ENCODE data around the gene AP2A1.

Gene AP2A1

DNA sequence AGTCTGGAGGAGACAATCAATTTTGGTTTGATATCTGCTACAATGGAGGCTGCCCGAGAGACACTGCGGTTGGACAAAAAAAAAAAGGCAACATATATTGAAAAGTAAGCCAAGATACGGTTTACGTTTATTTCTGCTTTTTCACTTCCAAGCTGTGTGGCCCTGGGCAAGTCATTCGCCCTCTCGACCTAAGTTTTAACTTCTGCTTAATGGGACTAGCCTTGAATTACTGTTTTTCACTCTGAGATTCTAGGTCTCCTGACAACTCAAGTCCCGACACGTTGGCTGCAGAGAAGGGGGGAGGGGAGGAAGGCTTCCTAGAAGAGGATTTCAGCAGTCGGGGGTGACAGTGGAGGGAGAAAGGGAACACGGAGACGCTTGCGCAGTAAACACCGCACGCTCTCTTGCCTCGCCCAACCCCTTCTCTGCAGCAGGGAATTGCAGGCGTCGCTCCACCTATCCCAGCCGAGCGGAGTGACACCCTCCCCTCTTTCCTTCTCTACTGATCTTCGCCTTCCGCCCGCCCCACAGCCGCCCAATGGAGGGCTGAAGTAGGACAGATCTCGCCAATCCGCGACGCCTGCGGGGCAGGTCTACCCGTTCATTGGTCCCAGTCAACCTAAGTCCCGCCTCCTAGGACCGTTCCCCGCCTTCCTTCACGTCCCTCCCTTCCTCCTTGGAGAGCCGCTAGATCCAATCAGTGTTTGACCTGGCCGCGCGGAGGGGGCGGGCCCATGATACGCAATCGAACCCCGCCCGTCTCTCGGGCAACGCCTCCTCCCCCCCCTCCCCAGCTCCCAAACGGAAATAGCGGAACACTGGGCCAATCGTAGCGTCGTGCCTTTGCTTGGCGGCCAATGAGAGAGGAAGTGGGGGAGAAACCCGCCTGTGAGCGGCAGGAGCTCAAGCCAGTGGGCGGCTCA lies 533 bp upstream of the AP2A1 start:
- peak; percentile 99 for DNase-seq (ENCODE audit: low spot score)

DNA sequence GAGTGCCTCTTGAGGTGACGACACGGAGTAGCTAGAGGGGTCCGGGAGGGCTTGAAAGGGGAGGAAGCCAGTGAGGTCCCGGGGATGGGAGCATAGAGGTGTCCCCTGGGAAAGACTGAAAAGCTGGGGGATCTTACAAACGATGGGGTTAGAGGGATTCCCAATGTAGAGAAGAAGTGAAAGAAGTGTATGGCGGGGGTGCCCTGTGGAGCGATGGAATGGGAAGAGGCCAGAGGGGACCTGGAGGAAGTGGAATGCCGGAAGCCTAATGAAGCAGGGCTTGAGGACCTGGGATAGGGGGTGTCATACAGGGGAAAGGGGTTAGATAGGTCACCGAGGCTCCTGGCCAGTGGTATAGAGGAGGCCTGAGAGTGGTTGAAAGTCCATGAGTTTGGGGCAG lies 580 bp downstream of the AP2A1 start:
- DNase-seq (ENCODE audit: low spot score), result peak; percentile 24

DNA sequence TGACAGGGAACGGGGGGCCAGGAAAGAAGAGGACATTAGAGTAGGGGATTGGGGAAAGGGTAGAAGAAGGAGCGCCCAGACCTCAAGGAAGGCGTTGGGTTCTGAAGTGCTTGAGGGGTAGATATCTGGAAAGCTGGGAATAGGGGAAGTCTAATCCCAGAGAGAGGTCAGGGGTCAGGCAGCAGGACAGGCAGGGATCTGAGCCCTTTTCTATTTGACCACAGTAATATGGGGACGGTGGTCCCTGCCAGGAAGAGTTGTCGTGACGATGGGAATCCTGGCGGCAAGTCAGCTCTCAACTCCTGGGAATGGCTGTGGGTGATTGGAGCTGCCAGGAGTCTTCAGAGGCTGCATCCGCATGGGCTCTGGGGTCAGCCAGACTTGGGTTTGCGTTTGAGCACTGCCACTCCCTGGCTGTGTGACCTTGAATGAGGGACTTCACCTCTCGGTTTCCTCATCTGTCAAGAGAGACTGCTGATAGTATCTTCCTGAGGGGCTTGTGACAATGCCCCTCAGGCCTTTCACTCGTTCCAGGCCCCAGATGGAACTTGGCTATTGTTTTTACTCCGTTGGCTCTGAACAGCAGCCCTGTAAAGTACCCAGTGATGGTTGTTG lies 1.3 kb downstream of the AP2A1 start:
- DNase-seq (ENCODE audit: low spot score), result no peak

DNA sequence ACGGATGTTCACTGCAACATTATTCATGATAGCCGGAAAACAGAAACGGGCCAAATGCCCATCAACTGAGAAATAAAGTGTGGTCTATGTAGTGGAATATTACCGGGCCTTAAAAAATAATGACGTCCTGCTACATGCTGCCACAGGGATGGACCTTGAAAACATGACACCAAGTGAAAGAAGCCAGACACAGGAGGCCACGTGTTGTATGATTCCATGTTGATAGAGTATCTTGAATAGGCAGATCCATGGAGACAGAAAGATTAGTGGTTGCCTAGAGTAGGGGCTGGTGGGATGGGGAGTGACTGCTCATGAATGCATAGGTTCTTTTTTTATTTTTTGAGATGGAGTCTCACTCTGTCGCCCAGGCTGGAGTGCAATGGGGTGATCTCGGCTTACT lies 3.7 kb downstream of the AP2A1 start:
- DNase-seq (ENCODE audit: low spot score), result no peak

DNA sequence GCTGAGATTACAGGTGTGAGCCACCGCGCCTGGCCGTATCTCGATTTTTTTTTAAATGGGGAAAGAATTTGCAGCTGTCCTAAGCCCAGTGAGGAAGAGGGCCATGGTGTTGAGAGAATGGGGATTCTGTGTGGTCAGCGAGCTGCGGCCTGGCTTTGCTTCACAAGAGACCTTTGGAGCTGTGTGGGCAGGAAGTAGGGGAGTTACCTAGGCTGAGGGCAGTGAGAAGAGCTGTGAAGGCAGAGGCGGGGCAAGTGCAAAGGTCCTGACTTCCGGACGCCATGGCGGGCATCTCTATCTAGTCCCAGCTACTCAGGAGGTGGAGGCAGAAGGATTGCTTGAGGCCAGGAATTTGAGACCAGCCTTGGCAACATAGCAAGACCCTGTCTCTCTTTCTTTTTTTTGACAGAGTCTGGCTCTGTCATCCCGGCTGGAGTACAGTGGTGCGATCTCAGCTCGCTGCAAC lies 4.9 kb downstream of the AP2A1 start:
- no peak for DNase-seq (ENCODE audit: low spot score)

DNA sequence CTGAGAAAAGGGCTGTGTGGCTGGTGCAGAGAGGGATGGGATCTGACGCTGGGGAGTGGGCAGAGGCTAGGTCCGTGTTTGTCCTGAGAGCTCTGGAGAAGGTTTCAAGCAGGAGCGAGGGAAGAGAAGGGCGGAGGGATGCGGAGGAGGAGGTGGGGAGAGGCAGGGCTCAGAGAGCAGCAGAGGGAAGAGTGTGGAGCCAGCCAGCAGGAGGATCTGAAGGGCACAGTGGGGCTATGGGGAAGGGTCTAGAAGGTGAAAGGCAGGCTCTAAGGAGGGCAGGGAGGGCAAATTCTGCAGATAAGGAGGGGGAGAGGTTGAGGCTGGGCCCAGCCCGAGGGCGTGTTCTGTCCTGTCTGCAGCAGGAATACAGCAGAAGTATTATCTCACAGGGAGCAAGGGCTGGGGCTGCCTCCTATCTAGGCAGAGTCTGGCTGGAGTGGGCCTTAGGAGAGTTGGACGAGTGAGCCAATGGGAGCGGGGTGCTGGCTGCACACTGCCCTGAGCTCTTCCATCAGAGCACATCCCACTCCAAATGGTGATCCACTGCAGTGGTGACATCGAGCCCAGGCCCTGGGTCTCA lies 6.1 kb downstream of the AP2A1 start:
- DNase-seq (ENCODE audit: low spot score), result no peak

DNA sequence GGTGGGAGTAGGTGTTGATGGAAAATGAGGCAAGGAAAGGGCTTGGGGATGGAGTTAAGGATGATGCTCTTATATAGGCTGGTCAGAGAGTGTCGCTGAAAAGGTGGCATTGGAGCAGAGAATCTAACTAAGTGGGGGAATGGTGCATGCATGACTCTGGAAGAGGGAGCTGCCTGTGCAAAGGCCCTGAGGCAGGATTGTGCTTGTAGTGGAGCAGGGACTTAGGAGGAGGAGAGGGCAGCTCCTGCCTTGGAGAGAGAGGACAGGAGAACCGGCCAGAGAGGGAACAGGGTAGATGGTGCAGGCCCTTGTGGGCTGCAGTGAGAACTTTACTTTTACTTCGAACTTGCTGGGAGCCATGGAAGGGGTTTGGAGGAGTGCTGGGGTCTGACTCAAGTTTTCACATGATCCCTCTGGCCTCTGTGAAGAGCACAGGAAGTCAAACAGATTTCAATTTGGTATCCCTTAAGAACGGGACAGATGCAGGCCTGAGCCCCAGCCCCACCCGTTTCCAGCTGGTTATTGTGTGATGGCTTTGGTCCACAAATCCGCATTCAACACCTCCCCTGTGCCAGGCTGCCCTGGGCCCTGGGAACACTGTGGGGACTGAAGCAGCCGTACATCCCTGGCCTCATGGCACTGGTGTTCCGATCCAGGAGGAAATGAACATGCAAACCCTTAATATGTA lies 7.0 kb downstream of the AP2A1 start:
- DNase-seq (ENCODE audit: low spot score), result no peak

DNA sequence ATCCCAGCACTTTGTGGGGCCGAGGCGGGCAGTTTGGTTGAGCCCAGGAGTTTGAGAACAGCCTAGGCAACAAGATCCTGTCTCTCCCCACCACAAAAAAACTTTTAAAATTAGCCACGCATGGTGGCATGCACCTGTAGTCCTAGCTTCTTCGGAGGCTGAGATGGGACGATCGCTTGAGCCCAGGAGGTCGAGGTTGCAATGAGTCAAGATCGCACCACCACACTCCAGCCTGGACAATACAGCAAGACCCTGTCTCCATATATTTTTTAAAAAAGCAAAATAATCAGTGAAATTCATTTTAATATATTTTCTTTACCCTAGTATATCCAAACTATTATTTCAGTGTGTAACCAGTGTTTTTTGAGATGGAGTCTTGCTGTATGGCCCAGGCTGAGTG lies 8.2 kb downstream of the AP2A1 start:
- DNase-seq (ENCODE audit: low spot score), result no peak

DNA sequence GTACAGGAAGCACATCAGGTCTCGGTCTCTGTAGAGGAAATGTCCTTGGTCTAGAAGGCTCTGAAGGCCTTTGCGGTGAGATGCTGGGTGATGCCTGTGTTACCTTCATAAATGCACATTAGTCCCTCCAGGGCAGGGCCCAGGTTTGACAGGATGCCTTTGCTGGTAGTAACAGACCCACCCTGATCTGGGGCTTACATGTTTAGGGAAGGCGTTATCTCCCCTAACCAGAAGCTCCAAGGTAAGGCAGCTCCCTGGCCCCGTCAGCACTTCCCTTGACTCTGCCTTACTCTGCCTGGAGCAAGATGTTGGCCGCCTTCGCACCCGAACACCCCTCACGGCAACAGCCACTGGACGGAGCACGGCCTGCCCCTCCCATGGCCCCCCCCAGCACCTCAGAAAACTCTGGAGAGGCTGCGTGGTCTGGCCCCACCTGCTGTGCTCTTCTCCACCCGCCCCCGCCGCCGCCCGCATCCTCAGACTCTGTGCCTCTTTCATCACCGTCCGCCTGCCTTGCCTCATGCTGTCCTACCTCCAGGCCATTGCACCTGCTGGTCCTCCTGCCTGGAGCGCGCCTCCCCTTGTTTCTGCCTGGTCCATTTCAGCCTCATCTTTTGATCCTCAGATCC lies 9.1 kb downstream of the AP2A1 start:
- no peak for DNase-seq (ENCODE audit: low spot score)

DNA sequence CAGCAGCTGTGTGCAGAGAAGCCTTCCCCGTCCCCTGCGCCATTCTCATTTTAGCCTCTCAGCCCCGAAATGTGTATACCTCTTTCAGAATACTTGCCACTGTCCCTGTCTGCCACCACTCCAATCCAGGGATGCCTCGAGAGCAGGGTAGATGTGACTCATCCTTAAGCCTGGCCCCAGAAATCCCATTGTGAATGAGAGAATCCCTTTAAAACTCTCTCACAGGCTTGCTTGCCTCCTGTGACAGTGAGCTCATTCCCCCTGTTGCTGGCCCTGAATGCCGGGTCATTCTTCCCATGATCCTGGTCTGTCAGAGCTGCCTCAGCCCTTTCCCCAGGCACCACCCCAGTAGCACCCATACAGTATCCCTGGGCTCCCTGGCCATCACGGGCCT lies 9.6 kb downstream of the AP2A1 start:
- no peak for DNase-seq (ENCODE audit: low spot score)

DNA sequence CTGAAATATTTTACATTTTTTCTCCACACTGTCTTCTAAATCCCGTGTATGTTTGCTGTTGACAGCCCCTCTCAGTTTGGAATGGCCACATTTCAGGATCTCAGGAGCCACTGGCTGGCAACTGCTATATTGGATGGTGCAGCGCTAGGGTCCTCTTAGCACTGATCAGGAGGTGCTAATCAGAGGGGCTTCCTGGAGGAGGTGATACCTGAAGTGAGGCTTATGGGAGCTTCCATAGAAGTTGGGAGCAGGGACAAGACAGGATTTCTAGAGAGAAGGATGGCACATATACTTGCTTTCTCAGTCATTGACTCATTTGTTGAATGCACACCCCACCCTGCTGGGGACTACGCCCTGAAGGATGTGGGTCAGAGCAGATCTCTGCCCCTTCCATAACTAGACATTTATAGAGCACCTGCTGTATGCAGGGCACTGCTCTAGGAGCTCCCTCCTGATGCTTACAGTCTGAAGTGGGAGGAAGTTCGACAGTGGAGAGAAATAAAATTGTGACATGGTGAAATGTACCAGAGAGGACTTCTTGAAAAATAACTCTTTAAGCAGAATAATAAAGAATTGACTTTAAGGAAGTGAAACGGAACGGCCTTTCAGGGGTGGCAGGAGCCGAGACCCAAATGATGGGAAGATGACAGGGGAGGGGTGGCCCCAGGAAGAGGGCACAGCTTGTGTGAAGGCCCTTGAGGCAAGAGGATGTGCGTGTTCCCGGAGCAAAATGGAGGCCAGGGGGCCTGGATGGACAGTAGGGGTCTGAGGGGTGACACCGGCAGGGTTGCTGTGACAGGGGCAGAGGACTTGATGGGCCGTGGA lies 13.1 kb downstream of the AP2A1 start:
- DNase-seq (ENCODE audit: low spot score), result no peak

DNA sequence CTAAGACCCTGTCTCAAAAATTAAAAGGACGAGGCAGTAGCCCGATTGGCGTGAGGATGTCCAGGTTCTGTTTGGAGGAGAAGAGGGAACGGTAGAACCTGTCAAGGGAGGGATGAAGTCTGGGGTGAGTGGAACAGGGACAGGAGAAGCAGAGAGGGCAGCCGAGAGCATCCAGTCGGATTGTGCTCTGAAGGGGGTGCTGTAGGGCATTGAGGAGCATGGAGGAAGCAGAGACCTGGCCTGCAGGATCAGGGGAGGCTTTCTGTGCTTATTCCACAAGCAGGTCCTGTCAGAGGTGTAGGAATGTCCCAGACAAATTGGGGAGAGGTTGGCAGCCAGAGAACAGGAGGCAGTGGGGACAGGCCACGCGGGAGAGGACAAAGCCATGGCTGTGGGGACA lies 14.1 kb downstream of the AP2A1 start:
- no peak for DNase-seq (ENCODE audit: low spot score)

DNA sequence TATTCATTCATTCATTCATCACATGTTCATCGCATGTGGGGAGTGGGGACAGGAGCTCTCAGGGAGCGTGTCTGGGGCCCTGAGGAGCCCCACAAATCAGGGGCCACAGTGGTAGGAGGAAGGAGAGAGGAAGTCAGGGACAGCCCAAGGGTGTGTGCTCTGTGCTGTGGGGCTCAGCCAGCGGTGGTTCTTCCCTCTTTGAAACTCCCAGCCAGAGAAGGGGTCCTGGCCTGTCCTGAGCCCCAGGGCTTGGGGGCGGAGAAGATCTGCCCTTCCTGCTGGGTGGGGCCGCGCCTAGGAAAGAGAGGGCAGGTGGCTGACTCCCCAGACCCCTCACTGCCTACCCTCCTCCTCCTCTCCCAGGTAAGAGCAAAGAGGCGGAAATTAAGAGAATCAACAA lies 14.6 kb downstream of the AP2A1 start:
- DNase-seq (ENCODE audit: low spot score), result no peak

DNA sequence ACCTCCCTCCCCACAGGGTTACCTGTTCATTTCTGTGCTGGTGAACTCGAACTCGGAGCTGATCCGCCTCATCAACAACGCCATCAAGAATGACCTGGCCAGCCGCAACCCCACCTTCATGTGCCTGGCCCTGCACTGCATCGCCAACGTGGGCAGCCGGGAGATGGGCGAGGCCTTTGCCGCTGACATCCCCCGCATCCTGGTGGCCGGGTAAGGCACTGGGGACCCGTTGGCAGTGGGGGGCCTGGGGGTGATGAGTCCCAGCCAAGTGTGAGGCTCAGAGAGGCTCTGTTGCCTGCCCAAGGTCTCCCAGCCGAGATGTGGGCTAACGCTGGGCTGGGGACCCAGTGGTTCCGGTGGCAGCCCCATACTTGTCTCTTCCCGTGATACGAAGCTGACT lies 15.7 kb downstream of the AP2A1 start:
- DNase-seq (ENCODE audit: low spot score), result no peak

DNA sequence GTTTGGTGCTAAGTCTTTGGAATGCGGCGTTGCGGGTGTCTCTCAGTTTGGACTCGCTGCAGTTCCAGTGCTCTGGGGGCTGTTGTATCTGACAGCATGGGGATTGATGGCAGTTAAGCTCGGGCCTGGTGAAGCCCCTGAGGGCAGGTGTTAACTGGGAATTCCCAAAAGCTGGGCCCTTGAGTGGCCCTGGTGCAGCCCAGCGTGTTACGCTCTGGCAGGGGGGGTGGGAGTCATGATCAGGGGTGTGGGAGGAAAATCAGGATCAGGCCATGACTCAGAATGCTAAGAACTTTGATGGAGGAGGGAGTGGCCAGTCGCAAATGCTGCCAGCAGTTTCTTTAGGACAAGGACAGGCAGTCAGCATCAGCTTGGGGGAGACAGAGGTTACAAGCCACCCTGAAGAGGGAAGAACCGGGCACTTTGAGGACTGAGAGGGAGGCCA lies 19.6 kb downstream of the AP2A1 start:
- DNase-seq (ENCODE audit: low spot score), result peak; percentile 96

DNA sequence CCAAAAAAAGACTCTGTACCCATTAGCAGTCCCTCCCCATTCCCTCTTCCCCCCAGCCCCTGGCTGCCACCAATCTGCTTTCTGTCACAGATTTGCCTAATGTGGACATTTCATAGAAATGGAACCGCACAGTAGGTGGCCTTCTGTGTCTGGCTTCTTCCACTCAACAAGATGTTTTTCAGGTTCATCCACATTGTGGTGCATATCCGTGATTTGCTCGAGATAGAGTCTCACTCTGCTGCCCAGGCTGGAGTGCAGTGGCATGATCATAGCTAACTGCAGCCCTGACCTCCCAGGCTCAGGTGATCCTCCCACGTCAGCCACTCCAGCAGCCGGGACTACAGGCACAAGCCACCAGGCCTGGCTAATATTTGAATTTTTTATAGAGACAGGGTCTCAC lies 20.9 kb downstream of the AP2A1 start:
- no peak for DNase-seq (ENCODE audit: low spot score)

DNA sequence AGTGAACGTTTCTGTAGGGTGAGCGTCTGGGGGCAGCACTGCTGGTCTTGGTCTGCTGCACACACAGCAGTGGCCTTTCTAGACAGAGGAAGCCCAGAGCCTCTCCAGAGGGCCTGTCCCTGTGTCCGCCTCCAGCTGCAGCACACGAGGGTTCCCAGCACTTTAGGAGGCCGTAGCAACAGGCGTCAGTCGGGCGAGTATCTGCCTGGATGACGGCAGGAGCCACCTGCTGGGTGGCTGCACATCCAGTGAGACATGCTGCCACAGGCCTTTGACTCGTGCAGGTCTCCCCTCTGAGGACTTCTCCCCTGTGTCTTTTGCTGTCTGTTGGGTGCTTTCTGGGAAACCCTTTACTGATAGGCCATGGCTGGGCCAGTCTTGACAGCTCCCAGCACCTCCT lies 22.1 kb downstream of the AP2A1 start:
- DNase-seq (ENCODE audit: low spot score), result no peak

DNA sequence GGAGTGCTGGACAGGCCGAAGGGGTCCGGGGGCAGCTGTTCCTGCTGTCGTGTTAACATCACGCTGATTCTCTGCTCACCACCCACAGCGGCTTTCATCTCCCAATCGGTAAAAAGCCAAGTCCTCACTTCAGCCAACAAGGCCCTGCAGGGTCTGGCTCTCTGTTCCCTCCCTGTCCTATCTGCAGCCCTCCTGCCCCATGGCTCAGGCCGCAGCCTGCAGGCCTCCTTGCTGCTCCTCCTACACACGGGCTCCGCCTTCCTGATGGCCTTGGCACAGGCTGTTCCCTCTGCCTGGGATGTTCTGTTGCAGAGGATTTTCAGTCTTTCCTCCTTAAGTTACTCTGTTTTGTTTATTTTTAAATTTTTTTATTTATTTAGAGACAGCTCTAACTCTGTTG lies 24.1 kb downstream of the AP2A1 start:
- peak; percentile 32 for DNase-seq (ENCODE audit: low spot score)

DNA sequence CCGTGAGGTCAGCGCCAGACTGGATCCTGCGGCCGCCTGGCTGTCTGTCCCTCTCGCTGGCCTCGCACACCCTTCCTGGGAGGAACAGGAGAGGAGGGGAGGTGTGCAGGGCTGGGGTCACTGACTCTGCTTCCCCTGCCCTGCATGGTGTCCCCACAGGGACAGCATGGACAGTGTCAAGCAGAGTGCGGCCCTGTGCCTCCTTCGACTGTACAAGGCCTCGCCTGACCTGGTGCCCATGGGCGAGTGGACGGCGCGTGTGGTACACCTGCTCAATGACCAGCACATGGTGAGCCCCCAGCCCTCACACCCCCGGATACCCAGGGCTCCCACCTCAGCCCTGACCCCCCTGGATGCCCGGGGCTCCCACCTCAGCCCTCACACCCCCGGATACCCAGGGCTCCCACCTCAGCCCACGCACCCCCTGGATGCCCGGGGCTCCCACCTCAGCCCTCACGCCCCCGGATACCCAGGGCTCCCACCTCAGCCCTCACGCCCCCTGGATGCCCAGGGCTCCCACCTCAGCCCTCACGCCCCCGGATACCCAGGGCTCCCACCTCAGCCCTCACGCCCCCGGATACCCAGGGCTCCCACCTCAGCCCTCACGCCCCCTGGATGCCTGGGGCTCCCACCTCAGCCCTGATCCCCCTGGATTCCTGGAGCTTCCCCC lies 25.1 kb downstream of the AP2A1 start:
- DNase-seq (ENCODE audit: low spot score), result no peak

DNA sequence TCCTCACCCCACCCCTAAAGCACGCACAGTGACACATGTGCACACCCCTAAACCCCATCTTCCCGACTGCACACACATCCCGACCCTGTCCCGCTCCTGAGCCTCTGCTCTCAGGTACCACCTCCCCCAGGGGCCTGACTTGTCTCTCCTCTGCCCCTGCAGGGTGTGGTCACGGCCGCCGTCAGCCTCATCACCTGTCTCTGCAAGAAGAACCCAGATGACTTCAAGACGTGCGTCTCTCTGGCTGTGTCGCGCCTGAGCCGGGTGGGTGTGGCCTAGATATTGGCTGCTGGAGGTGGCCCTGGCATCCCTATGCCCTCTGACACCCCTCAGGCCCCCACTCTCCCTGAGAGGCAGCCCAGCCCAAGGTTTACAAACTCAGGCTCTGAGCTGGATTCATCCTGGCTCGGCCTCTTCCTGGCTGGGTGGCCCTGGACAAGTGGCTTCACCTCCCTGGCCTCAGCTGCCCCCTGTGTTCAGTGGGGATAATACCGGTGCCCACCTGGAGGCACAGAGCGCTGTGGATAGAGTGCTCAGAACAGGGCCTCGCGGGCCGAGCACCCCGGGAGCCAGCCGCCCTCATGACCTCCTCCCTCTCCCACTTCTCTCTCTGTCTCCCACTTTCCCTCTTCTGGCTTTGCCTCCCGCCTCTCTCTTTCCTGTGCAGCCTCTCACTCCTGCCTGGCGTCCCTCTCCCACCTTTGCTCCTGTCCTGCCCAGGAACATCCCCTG lies 26.2 kb downstream of the AP2A1 start:
- no peak for DNase-seq (ENCODE audit: low spot score)

Data from AG08395 (cell line).